GM12892 (cell line): ENCODE results near the gene SYNPR.

ENCODE experiments used
- POLR2A ChIP-seq: IDR thresholded peaks from 2 replicates; pipeline ENCODE4 v1.6.1; 2011; ENCODE audit warnings: low read depth, low read length, control low read depth
- POLR2AphosphoS5 ChIP-seq: IDR thresholded peaks from 2 replicates; pipeline ENCODE4 v1.6.1; 2011; ENCODE audit warnings: low read depth, low read length, control low read depth

DNA sequence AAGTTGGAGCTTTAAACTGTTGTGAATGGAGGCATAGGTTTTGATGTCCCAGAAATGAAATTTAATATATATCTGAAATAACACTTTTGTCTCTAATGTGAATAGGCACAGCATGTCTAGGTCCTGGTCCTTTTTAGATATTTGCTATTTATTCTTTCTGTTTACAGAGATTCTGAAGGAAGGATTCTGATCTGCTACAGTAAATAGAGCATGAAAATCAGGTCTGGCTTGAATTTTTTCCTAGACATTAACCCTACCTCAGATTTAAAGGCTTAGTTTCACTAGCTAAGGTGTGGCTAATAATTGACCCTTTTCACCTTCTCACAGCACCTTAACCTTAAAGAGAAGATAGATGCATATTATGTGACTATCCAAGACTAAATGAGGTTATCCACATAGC lies 48.0 kb upstream of the SYNPR start:
- TF ChIP-seq POLR2AphosphoS5: no peak
- TF ChIP-seq POLR2A: no peak
